ENCODE data around the gene DGKI.

- TF ChIP-seq CTCF (IDR thresholded peaks at IDR 0.05 in 8 of 11, conservative IDR thresholded peaks at IDR 0.05 in 3 of 11) (no peak), POLR2A (IDR thresholded peaks at IDR 0.05) (no peak)
These were observed 369.8 kb downstream of the DGKI start for GRCh38 chr7:137476937-137477336.

All from spleen (tissue), 7 donors.